ENCODE data around the gene MT4.
A peak's percentile ranks its signal among the peaks of the same experiment; 100 is the strongest.

MT4 gene

GRCh38 chr16:56610017-56610608 is 45.2 kb downstream of the MT4 start:
- peak overlapping the region; percentile 95 for H3K4me3 ChIP-seq (ENCODE audit: low read depth, low read length)
- no peaks in the 10 kb centered on the region for H3K27me3 ChIP-seq (replicated peaks)
- H3K36me3 ChIP-seq (replicated peaks) = no peaks in the 10 kb centered on the region
- peak; percentile 92 for DNase-seq
- in situ Hi-C loops (cut with HindIII; ENCODE audit: low pct_ligation_motif_present, low sequenced_read_pairs) = no loop called here
- H3K27ac ChIP-seq = peak overlapping the region; percentile 97
- TF ChIP-seq, protein P1, sequence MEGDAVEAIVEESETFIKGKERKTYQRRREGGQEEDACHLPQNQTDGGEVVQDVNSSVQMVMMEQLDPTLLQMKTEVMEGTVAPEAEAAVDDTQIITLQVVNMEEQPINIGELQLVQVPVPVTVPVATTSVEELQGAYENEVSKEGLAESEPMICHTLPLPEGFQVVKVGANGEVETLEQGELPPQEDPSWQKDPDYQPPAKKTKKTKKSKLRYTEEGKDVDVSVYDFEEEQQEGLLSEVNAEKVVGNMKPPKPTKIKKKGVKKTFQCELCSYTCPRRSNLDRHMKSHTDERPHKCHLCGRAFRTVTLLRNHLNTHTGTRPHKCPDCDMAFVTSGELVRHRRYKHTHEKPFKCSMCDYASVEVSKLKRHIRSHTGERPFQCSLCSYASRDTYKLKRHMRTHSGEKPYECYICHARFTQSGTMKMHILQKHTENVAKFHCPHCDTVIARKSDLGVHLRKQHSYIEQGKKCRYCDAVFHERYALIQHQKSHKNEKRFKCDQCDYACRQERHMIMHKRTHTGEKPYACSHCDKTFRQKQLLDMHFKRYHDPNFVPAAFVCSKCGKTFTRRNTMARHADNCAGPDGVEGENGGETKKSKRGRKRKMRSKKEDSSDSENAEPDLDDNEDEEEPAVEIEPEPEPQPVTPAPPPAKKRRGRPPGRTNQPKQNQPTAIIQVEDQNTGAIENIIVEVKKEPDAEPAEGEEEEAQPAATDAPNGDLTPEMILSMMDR (IDR thresholded peaks at IDR 0.05; ENCODE audit: low read depth, low read length, missing control alignments) = no peak

GRCh38 chr16:56610609-56611111 is 45.8 kb downstream of the MT4 start:
- in situ Hi-C loops (cut with HindIII; ENCODE audit: low pct_ligation_motif_present, low sequenced_read_pairs) = no loop called here
- peak overlapping the region; percentile 97 for H3K27ac ChIP-seq
- peak overlapping the region; percentile 95 for H3K4me3 ChIP-seq (ENCODE audit: low read depth, low read length)
- TF ChIP-seq, protein P1 (IDR thresholded peaks at IDR 0.05; ENCODE audit: low read depth, low read length, missing control alignments) = no peak
- no peaks in the 10 kb centered on the region for H3K27me3 ChIP-seq (replicated peaks)
- DNase-seq = peak; percentile 60
- H3K36me3 ChIP-seq (replicated peaks) = no peaks in the 10 kb centered on the region

GRCh38 chr16:56611281-56611833 is 46.5 kb downstream of the MT4 start:
- H3K36me3 ChIP-seq (replicated peaks) = no peaks in the 10 kb centered on the region
- H3K27ac ChIP-seq = peak overlapping the region; percentile 97
- no peaks in the 10 kb centered on the region for H3K27me3 ChIP-seq (replicated peaks)
- H3K4me3 ChIP-seq (ENCODE audit: low read depth, low read length) = peak overlapping the region; percentile 9
- peak; percentile 32 for DNase-seq
- in situ Hi-C loops (cut with HindIII; ENCODE audit: low pct_ligation_motif_present, low sequenced_read_pairs) = no loop called here
- TF ChIP-seq, protein P1 (IDR thresholded peaks at IDR 0.05; ENCODE audit: low read depth, low read length, missing control alignments) = no peak

DNA sequence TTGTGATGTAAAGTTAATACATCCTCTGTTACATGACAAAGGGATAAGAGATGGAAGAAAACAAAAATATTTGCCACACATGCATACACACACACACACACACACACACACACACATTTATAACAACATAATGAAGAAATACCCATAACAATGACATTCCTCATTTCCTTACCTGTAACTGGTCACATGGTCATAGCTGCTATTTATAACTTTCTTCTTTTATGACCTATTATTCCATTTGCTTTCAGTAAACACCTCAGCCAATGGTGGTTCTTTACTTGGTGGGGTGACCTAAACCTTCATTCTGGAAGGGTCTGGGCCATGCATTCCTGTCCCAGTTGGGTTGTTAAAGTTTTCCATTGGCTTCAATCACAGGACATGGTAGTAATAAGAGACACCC is 48.8 kb downstream of the MT4 start:
- H3K4me3 ChIP-seq (ENCODE audit: low read depth, low read length) = peak overlapping the region; percentile 18
- in situ Hi-C loops (cut with HindIII; ENCODE audit: low pct_ligation_motif_present, low sequenced_read_pairs) = no loop called here
- H3K27me3 ChIP-seq (replicated peaks) = no peaks in the 10 kb centered on the region
- no peak for DNase-seq
- no peaks in the 10 kb centered on the region for H3K36me3 ChIP-seq (replicated peaks)
- peak overlapping the region; percentile 80 for H3K27ac ChIP-seq
- TF ChIP-seq, protein P1 (IDR thresholded peaks at IDR 0.05; ENCODE audit: low read depth, low read length, missing control alignments) = no peak

GRCh38 chr16:56614549-56614991 is 49.7 kb downstream of the MT4 start:
- Histone ChIP-seq H3K27me3 (replicated peaks) (no peaks in the 10 kb centered on the region), H3K4me3 (ENCODE audit: low read depth, low read length) (no peak overlapping the region), H3K36me3 (replicated peaks) (no peaks in the 10 kb centered on the region), H3K27ac (peak overlapping the region; percentile 80)
- TF ChIP-seq, protein P1 (IDR thresholded peaks at IDR 0.05; ENCODE audit: low read depth, low read length, missing control alignments) = no peak
- DNase-seq = peak; percentile 61
- in situ Hi-C loops (cut with HindIII; ENCODE audit: low pct_ligation_motif_present, low sequenced_read_pairs) = no loop called here

Measured in brain microvascular endothelial cell (primary cell).